Stimulated activated naive CD4-positive, alpha-beta T cell (primary cell): ENCODE results near the gene ZNF804B.

ENCODE experiments used
- DNase-seq, 6 experiments: peaks; one replicate each; lab custom pipeline; 2025; lab: John Stamatoyannopoulos, UW

The ZNF804B gene

GRCh38 chr7:88967432-88967831 is 207.9 kb downstream of the ZNF804B start:
- DNase-seq, result no peak

GRCh38 chr7:88969167-88969566 is 209.7 kb downstream of the ZNF804B start:
- no peak for DNase-seq

- no peak for DNase-seq
Observed at GRCh38 chr7:88985295-88985694, 225.8 kb downstream of the ZNF804B start.

GRCh38 chr7:89001306-89001705 is 241.8 kb downstream of the ZNF804B start:
- DNase-seq, result no peak

GRCh38 chr7:89002981-89003956 is 243.8 kb downstream of the ZNF804B start:
- DNase-seq, result peak in 1 of 6 experiments; percentile 8

- no peak for DNase-seq
Observed at GRCh38 chr7:89012016-89012415, 252.5 kb downstream of the ZNF804B start.

- no peak for DNase-seq
Observed at GRCh38 chr7:89017695-89018094, 258.2 kb downstream of the ZNF804B start.

DNA sequence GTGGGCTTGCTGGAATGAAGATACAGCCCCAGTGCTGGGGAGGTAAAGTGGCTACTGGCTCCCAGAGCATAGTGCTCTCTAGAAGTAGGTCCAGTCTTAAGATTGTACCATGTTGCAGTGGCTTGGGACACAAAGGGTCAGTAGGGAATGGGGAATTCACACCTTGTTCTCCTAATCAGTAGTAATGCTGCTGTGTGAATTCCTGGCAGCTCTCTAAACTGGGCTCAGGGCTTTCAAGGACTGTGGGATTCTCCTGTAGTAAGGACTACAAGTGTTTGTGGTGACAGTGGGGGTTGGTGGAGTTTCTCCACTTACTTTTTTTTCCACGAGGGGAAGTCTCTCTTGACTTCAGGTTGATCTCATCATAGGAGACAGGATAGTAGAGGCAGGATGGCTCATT is 262.2 kb downstream of the ZNF804B start:
- DNase-seq, result no peak

- DNase-seq, result no peak
Observed at GRCh38 chr7:89023206-89023605, 263.7 kb downstream of the ZNF804B start.

GRCh38 chr7:89023877-89024276 is 264.4 kb downstream of the ZNF804B start:
- no peak for DNase-seq

DNA sequence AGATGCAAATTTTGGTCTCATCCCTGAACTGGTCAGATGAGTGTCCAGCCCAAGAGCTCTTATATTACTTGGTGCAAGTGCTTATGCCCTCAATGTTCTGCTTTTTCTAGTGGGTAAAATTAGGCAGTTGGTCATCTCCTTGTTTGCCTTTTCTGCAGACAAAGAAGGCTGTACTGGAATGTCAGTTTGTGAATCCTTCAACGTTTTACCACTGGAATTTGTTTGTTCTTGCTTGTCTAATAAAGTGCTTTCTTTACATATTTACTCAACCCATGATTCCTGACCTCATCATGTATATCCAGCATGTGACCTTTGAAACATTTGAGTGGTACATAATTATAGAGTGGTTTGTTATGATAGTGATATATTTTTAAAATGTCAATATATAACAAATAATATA is 268.3 kb downstream of the ZNF804B start:
- DNase-seq, result no peak

DNA sequence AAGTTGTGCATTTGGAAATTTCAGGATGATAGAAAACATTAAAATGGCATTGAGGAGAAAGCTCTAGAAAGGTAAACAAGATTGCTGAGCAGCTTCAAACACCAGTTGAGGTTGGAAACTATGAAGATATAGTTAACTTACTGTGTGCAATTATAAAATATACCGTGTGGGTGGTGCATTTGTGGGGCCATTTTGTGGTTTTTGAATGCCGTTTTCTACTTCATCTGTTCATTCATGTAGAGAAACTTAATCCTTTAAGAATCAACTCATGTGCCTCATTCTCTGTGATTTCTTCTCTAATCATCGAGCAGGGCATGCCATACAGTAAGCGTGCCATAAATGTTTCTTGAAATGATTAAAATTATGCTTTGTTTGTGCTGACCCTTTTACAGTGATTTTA is 268.8 kb downstream of the ZNF804B start:
- DNase-seq, result no peak

GRCh38 chr7:89029864-89030263 is 270.4 kb downstream of the ZNF804B start:
- DNase-seq, result no peak

- DNase-seq, result no peak
Observed at GRCh38 chr7:89041240-89041639, 281.7 kb downstream of the ZNF804B start.

DNA sequence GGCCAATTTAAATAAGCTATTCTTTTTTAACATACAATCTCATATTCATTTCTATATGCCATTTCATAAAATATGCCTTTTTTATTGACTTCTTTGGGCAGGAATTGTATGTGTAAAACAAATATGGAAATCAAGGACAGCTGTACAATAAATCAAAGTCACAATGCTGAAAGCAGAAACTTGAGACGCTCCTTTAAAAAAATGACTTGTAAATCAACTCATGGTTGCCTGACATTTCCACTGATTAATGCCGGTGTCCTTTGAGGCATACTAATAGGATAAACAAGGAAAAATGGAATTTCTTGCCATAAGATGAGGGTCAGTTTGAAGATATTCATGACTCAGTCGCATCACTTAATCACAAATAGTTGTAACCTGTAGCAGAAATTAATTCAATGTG is 283.4 kb downstream of the ZNF804B start:
- DNase-seq, result no peak

- DNase-seq, result no peak
Observed at GRCh38 chr7:89049043-89049442, 289.5 kb downstream of the ZNF804B start.

DNA sequence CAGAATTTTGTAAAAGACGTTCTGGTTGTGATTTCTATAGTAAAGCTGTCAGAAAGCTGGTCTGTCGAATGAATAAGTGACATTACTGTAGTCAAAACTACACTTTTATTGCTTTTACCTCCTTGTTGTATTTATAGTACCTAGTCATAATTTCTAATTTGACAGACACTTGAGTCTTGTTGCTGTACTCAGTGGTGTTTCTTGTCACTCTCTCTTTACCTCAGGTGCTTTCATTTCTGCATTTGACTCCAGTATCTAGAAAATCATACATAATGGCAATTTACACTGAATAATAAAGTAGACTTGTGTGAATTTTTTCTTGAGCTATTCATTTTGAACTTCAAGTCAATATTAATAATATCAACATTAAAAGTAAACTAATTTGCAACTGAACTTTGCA is 293.6 kb downstream of the ZNF804B start:
- DNase-seq, result no peak

GRCh38 chr7:89054361-89054760 is 294.9 kb downstream of the ZNF804B start:
- DNase-seq, result no peak

GRCh38 chr7:89060234-89060633 is 300.7 kb downstream of the ZNF804B start:
- DNase-seq, result no peak

DNA sequence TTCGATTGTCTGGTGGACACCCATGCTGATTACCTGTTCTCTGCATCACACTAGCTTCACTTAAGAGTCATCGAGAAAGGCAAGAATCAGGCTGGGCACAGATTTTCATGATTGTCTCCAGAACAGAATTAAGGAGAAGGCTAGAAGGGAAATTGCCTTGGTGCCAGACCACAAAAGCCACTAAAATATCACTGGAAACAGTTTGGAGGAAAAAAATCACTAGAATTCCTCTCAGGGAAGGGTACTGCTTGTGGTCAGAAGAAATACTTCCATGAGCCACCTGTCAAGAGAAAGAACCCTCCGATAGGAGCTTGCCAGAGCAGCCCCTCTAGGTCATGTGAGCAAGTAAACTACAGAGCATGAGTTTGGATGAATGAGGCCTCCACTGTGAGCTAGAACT is 305.3 kb downstream of the ZNF804B start:
- DNase-seq, result no peak

- DNase-seq, result no peak
Observed at GRCh38 chr7:89067048-89067447, 307.5 kb downstream of the ZNF804B start.

DNA sequence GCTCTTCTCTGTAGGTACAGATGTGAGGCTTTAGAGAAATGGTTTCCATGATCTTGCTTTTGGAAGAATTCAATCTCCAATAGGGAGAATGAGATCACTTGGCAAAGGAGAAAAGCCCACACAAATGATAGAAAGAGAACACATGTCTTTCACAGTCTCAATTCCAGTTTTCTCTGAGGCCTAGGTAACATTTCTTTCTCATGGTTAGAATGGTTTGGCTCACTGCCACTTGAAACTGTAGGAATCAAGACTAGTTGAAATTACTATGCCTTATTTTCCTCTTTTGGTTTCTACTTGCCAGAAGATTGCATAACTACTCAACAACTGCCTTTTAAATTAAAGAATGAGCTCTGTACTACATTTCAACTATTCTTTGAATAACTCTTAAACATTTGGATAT is 312.6 kb downstream of the ZNF804B start:
- DNase-seq, result no peak

DNA sequence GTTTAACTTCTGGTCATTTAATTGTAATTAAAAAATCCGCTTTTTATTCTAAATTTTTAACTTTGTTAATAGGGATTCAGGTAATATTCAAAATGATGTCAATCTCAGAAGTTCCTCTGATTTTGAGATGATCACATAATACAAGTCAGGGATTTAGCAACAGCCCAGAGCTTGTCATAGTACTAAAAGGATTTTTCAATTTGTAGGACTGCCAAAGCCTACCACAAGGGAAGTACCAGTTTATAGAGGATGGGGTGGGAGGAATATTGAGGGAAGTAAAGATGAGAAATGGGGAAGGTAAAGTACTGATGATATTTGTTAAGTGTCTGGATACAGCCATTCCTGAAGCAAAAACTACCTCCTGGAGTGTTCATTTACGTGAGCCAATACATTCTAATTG is 314.3 kb downstream of the ZNF804B start:
- no peak for DNase-seq

DNA sequence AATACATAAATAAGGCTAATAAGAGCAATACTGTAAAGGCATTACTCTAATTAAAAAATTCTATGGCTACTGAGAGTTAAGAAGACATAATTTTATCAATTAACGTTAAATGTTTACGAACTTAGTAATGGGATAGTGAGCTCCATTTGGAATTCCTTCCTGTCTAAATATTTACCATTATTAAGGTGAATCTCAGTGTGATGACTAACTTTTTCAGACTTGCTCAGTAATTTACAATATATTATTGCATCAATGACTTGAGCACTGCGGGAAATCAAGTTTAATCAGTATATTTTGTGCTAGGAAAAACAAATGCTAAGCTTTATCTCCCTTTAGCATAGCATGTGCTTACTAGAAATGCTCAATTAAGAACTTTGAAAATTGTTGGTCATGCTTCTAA is 318.5 kb downstream of the ZNF804B start:
- DNase-seq, result no peak
